COLO829 (cell line): ENCODE measurements around the gene FN3KRP.

Source experiments
- DNase-seq: peaks from one replicate; pipeline ENCODE4 v3.0.0; 2012; ENCODE audit warnings: low spot score

FN3KRP gene

GRCh38 chr17:82687871-82688270 lies 28.6 kb upstream of the FN3KRP start:
- no peak for DNase-seq

GRCh38 chr17:82689077-82689476 lies 27.4 kb upstream of the FN3KRP start:
- no peak for DNase-seq

- DNase-seq, result peak; percentile 70
Measured at GRCh38 chr17:82690786-82691489, 25.6 kb upstream of the FN3KRP start.

- no peak for DNase-seq
Measured at GRCh38 chr17:82691714-82692113, 24.8 kb upstream of the FN3KRP start.

- DNase-seq, result no peak
Measured at GRCh38 chr17:82692268-82692667, 24.2 kb upstream of the FN3KRP start.

- no peak for DNase-seq
Measured at GRCh38 chr17:82693168-82693867, 23.2 kb upstream of the FN3KRP start.

GRCh38 chr17:82694647-82695046 lies 21.9 kb upstream of the FN3KRP start:
- no peak for DNase-seq

GRCh38 chr17:82696259-82696658 lies 20.2 kb upstream of the FN3KRP start:
- DNase-seq, result no peak

GRCh38 chr17:82696916-82697807 lies 19.3 kb upstream of the FN3KRP start:
- no peak for DNase-seq

- no peak for DNase-seq
Measured at GRCh38 chr17:82697808-82698064, 18.8 kb upstream of the FN3KRP start.

GRCh38 chr17:82698065-82698973 lies 18.2 kb upstream of the FN3KRP start, which contains the start of gene RAB40B:
RAB40B (minus strand) TSS chr17:82698698; CDS start chr17:82698596, 102 bp downstream.
- peak; percentile 99 for DNase-seq

- no peak for DNase-seq
Measured at GRCh38 chr17:82698974-82699442, 17.5 kb upstream of the FN3KRP start.

GRCh38 chr17:82699551-82699950 lies 17.0 kb upstream of the FN3KRP start:
- DNase-seq, result no peak

GRCh38 chr17:82702231-82702927 lies 14.1 kb upstream of the FN3KRP start:
- DNase-seq, result no peak

GRCh38 chr17:82703036-82703745 lies 13.3 kb upstream of the FN3KRP start:
- DNase-seq, result no peak

GRCh38 chr17:82703935-82704865 lies 12.3 kb upstream of the FN3KRP start:
- DNase-seq, result no peak

- DNase-seq, result no peak
Measured at GRCh38 chr17:82704886-82705285, 11.6 kb upstream of the FN3KRP start.

- no peak for DNase-seq
Measured at GRCh38 chr17:82705756-82706155, 10.8 kb upstream of the FN3KRP start.

- DNase-seq, result no peak
Measured at GRCh38 chr17:82709024-82709675, 7.4 kb upstream of the FN3KRP start.
